Cerebellar nuclear complex (tissue), 1 donor: ENCODE data around the gene TNFSF4.
"Not testable (repeated sequence)": the region's sequence is repeated elsewhere in the genome, so short reads cannot be mapped to it uniquely, and the experiment has no call there.

ENCODE experiments used
- DNase-seq, 2 experiments: peaks; one replicate each; lab custom pipeline; 2025; lab: John Stamatoyannopoulos, UW

The TNFSF4 gene, protein sequence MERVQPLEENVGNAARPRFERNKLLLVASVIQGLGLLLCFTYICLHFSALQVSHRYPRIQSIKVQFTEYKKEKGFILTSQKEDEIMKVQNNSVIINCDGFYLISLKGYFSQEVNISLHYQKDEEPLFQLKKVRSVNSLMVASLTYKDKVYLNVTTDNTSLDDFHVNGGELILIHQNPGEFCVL

DNA sequence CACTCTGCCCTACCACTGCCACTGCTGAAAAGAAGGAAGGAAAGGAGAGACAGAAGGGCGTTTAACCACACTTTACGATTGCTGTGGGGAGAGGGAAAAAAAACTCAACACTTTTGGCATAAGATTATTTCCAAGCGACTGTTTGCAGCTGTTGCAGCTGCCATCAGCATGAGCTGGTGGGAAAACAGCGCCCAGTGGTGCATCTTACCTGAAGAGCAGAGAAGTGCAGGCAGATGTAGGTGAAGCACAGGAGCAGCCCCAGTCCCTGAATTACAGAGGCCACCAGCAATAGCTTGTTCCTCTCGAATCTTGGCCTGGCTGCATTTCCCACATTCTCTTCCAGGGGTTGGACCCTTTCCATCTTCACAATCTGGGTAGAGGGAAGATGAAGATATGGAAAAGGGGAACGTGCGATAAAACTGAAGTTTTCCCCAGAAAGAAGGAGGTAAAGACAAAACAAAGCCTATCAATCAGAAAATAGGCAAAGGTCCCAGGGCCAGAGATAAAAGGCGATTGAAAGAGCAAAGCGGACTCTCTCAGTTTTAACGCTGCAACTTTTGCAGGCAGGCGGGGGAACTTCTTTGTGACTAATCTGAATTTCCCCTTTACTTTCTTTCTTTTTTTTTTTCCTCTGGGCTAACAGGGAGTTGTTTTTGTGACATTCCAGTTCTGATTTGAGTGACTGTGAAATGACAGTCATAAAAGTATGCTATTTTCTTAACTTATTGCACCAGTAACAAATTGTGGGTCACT lies at the start of gene TNFSF4:
Gene TNFSF4 (minus strand): TSS at position 516 of the 753 bp plus-strand sequence. CDS start 155 bp downstream, at position 361.
- no peak for DNase-seq

DNA sequence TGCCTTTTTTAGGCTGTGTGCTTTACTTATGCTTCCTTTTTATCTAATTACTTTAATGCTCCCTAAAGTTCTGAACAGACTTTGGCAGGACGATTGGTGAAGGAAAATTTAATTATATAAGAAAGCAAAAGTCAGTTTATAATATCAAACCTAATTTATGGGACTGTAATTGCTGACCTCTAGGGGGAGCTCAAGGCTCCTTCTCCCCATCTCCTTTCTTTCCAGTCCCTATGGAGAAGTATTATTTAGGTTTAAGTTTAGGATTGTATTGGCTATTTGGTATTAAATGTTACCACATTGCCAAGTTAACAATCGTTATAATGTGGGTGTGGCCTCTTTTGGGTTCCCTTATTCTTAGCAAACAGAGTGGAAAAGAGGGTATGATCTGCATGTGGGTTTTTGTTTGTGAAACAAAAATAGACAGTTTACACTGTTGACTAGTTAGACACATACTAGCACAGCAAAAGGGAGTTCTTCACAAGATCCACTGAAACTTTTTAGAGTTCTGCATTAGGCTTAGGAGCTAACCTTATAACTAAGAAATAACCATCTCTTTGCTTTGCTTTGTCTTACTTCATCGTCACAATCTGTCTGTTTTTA lies 48.2 kb upstream of the TNFSF4 start:
- DNase-seq: no peak

DNA sequence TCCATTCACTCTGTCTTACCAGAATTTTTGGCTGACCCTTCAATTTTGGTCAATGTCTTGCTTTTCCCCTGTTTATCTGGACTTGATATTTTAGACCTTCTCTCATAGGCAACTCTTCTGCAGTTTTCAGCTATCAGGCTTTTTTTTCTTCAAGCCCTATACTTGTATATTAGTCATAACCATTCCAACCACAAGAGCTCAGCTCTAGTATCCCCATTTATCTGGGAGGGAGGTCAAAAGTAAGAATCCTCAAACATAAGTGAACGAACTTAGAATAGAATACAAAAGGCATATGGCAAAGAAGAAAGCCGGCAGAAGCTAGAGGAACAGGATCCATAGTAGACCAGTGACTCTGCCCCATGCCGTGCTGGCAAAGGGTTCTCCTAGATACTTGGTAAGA lies 45.9 kb upstream of the TNFSF4 start:
- DNase-seq: no peak

DNA sequence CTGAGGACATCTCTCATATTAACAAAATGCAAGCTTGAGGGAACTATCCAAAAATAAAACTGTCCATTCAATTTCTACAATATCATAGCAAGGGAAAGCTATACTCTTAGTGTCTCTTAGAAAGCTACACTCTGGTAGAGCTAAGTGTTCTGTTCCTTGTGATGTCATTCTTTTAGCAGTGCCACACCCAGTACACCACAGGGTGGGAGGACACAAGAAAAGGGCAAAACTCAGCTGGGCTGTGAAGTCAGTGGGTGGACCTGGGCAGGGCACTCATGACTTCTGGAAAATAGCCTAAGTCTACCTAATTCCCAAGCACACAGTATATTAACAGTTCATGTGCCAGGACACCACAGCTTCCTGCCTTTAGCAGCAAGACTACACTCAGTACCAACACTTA lies 42.2 kb upstream of the TNFSF4 start:
- no peak for DNase-seq

DNA sequence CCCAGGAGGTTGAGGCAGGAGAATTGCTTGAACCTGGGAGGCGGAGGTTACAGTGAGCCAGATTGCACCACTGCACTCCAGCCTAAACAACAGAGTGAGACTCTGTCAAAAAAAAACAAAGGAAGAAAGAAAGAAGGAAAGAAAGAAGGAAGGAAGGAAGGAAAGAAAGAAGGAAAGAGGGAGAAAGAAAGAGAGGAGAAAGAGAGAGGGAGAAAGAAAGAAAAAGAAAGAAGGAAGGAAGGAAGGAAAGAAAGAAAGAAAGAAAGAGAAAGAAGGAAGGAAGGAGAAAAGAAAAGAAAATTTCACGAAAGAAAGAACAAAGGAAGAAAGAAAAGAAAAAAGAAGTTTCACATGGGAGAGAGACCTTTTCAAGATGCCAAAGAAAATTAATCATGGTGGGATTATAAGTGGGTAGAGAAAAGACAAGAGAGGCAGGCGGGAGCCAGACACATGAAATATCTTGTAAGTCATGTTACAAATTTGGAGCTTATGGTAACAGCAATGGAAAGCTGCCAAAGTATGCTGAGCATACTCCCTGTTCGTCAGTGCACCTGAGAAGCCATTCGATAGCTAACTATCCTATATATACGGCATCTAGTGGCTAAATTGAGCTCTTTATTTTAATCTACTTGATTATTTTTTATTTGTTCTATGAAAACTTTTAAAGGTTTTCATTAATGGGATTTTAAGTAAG lies 41.3 kb upstream of the TNFSF4 start:
- DNase-seq: no peak

DNA sequence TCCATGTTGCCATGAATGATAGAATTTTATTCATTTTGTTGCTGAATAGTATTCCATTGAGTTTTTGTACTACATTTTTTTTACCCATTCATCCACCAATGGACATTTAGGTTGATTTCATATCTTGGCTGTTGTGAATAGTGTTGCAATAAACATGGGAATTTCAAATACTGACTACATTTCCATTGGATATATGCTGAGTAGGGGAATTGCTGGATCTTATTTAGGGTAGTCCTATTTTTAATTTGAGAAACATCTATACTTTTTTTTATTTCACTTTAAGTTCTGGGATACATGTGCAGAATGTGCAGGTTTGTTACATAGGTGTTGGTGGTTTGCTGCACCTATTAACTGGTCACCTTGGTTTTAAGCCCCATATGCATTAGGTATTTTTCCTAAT lies 38.8 kb upstream of the TNFSF4 start:
- no peak for DNase-seq

DNA sequence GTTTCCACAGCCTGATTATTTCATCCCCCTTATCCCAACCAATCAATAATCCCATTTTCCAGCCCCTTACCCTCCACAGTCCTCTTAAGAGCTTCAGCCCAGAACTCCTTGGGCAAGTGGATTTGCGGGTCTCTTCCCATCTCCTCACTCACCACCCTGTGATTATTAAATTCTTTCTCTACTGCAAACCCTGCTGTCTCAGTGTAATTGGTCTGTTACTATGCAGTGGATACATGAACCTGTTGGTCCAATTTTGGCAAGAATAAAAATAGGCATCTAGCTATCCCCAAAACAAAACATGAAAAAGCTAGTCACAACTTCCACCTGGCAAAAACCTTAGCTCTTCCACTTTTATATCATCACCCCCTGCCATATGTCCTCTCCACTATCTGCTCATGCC lies 36.2 kb upstream of the TNFSF4 start:
- DNase-seq: no peak

DNA sequence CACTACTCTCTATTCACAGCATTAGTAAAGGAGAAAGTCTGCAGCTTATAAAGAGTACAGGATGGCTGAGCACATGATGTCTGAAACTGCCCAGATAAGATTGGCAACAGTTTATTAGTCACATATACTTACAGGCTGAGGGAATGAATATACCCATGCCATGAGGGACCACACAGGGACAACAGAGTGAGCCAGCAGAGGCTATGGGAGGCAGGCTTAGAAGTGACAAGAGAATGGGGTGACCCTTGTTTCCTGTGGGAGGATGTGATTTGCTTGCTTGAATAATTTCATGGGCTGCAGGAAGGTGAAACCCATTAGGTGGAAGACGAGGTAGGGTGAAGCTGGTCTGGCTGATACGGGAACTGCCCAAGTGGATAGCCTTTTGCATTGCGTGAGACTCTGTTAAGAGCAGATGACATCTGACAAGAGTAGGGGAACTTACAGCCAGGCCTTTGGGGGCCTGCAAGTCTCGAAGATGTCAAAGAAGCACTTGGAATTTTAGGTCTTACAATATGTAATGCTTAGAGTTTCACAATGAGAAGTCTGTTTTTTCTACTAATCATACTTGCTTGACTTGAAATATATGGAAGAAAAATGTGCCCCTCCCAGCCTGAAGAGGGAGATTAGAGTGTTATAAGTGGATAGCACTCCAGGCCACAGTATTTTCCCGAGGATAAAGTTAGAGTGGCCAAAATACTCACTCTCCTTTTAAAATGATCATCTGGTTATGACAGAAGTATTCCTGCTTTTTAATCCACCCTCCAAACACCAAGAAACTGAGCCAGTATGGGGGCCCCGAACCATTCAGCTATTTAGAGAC lies 34.6 kb upstream of the TNFSF4 start:
- no peak for DNase-seq

DNA sequence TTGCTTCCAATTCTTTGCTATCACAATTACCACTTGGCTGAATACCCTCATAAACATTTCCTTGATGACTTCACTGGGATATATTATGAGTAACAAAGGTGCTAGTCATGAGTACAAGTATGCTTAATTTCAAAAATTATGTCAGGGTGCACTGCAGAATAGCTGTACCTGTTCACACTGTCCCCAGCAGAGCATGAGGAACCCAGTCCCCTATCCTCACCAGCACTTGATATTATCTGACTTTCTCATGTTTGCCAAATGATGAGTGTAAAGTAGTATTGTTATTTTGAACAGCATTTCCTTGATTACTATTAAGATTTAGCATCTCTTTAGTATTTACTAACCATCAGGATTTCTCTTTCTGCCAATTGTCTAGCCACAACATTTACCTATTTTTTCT lies 33.5 kb upstream of the TNFSF4 start:
- DNase-seq: no peak

DNA sequence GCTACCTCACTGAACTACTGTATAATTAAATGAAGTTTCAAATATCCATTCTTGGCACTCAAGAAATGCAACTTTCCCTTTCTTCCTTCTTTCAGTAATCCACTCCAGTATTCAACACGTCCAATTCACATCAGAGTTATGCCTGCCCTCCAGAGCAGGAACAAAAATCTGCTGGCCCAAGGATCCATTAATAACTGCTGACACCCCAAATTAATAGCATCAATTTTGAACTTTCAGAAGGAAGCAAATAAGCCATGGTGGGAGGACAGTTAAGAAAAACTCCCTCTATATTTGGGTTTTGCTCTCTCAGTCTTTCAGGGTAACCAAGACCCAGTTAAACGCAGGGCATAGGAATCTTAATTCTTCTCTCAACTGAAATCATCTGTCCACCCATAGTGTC lies 31.9 kb upstream of the TNFSF4 start:
- DNase-seq: no peak

DNA sequence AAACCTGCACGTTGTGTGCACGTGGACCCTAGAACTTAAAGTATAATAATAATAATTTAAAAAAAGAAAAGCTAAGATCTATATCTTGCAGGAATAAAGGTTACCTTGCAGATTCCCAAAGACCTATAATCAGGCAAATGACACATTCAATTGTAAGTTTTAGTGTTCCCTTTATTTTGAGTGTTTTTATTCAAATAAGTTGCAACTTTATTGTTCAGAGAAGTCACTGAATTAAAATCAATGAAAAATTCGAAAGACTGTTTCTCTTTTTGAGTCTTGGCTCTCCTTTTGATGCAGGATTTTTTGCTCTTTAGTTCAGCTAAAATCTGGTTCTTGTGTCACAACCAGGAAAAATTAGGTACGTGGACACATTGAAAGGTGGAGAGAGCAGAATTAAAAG lies 27.8 kb upstream of the TNFSF4 start:
- no peak for DNase-seq

DNA sequence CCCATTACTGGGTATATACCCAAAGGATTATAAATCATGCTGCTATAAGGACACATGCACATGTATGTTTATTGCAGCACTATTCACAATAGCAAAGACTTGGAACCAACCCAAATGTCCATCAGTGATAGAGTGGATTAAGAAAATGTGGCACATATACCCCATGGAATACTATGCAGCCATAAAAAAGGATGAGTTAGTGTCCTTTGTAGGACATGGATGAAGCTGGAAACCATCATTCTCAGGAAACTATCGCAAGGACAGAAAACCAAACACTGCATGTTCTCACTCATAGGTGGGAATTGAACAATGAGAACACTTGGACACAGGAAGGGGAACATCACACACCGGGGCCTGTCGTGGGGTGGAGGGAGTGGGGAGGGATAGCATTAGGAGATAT lies 27.3 kb upstream of the TNFSF4 start:
- not testable (repeated sequence) for DNase-seq

DNA sequence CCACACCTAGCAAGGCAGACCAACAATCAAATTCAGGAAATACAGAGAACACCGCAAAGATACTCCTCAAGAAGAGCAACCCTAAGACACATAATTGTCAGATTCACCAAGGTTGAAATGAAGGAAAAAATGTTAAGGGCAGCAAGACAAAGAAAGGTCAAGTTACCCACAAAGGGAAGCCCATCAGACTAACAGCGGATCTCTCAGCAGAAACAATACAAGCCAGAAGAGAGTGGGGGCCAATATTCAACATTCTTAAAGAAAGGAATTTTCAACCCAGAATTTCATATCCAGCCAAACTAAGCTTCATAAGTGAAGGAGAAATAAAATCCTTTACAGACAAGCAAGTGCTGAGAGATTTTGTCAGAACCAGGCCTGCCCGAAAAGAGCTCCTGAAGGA lies 21.9 kb upstream of the TNFSF4 start:
- not testable (repeated sequence) for DNase-seq

DNA sequence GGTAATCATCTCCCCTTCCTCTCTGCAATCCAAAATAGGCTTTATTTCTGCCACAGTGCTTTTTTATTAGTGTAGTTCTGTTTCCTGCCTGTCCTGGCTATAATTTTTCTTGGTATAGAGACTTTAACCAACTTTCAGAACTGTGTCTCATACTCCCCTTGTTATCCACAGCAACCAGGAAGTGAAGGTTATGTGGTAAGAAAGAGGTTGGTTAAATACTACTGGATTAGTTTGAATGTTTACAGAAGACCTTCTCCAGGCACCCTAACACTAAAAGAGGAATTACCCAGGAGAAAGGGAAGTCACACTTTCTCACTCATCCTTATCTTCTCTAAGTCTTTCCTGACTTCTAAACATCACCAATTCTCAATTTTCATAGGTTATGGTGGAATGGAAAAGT lies 17.8 kb upstream of the TNFSF4 start:
- no peak for DNase-seq

DNA sequence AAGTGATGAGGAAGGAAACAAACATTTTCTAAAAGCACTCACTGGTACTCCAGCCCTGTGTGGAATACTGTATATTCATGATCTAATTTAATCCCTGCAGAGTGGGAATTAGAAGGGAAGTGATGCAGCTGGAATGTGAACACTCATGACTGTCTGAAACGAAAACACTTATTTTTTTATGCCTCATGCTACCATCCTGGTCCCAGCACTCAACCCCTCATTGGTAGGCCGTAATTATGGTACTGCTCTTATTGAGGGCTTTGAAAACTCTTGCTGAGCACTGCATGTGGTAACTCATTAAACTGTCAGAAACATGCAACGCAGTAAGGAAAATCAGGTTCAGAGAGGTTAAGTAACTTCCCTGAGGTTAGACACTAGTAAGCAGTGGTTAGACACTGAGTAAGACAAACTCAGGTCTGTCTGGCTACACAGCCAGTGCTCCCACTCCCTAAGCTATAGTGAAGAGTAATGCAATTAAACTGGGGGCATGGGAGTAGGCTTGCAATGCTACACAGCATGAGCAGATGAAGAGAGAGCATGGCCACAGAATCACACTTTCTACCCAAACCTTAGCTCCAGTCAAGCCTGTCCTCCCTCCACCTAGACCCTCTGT lies 17.3 kb upstream of the TNFSF4 start:
- DNase-seq: no peak

DNA sequence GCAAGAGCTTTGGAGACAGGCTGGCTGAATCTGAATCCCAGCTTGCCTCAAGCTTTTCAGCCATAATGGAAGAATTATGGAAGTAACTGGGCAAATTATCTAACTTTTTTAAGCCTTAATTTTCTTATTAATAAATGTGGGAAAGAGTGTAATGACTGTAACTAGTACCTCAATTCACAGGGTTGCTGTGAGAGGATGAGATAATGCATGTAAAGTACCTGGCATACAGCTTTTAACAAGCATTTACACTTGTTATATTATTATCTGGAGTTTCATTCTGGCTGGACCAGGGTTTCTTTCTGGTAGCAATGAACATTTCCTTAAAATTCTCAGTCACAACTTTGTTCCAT lies 15.9 kb upstream of the TNFSF4 start:
- no peak for DNase-seq

DNA sequence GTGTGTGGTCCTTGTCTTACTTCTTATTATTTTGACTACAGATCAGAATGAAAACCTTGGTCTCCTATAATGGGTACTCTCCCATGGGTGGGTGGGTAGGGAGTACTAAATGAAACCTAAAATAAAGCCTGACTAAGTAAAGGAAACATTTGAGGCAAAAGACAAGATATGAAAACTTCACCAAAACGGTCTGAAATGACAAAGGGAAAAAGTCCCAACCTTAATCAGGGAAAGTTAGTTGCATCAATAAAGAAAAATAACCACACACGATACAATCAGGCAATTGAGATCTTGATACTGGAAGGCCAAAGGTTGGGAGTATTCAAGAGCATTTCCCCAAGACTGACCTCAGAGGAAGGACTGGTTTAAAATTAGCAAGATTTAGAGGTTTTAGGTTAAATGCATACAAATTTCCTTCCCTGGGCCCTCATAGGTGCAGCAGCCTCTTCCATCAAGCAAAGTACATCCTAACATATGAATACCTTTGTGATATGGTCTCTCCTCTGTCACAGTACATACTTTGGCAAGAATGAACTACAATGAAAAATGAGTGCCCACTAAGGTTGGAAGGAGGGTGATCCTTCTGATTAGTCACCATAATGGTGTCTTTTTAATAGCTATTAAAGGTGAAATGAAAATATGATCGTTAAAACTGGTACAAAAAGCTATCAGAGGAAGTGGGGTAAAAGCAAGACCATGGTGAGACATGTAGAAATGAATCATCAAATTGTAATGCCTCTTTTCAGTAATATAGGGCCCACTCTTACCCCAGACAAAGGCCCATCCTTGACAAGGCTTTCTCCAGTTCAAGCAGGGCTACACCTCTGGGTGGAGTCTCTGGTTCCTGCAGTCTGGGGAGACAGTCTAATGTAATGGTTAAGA lies 15.3 kb upstream of the TNFSF4 start:
- no peak for DNase-seq

DNA sequence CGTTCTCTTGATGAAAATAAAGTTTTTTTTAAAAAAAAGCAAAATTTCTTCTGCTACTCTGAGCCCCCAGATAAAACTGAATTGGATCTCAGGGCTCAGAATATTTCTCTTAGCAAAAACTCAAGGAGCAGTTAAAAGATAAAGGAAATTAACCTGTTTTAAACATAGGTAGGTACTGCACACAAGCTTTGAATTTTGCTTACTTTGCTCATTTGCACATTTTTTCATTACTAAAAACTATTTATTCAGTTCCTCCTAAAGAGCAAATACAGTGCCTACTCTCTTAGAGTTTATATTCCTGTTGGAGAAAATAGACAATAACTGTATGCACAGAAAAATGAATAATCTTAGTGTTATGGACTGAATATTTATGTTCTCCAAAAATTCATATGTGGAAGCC lies 13.0 kb upstream of the TNFSF4 start:
- no peak for DNase-seq

DNA sequence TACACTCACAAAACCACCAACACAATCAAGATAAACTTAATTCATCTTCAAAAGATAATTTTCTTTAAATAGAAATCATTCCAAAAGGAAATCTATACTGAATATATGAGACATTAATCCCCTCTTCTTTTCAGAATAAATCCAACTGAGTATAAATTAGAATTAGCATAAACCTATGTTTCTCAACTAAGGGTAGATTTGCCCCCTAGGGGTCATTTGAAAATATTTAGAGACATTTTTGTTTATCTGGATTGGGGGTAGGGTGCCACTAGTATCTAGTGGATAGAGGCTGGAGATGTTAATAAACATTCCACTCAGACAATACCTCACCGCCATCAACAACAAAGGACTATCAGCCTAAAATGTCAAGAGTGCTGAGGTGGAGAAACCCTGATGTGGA lies 6.5 kb upstream of the TNFSF4 start:
- no peak for DNase-seq

DNA sequence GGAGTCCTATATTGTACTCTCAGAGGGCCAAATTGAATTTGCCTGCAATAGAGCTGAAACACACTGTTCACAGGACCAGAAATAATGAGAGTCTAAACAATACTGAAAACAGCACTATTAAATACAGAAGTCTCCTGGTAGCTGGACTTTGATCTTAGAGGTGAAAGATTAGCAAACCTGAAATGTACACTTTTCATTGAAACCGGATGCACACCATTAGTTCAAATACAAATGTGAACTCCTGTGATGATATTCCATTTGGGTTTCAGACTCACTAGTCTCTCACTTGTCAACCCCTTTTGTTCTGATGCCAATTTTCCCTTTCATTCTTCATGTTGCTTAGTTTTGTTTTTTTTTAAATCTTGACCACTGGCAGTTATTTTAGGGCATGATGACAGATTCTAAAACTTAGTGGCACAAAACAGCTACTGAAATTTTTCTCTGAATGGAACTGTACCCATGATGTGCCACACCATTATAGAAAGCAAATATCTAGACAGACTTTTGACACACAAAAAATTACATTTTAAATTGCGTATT lies 5.9 kb upstream of the TNFSF4 start:
- DNase-seq: no peak
